Endometrial microvascular endothelial cells (primary cell): ENCODE data around the gene ABCC3. TPM values are rescaled to one million over a fixed set of nuclear protein-coding genes. Genes with fewer than 3 reads are reported as not detected.

Experiments used
- in situ Hi-C: cut with HindIII; loops from 2 replicates; pipeline ENCODE4 v1.10.0; 2017; ENCODE audit warnings: low sequenced_read_pairs, low pct_unique_long_range_greater_than_20kb; ENCODE audit errors: inconsistent ontology term
- total RNA-seq: library from RNA; depleted of rRNA; stranded (reverse); fragments of >200 nt; gene quantifications from one replicate; pipeline ENCODE4 v1.2.3, GENCODE V29; 2015; ENCODE audit errors: inconsistent ontology term

The ABCC3 gene
- total RNA-seq, 1 donor from 2014 or later = 34.9 TPM

- in situ Hi-C loops = no loop called here
These were observed 9.4 kb upstream of the ABCC3 start for GRCh38 chr17:50625032-50625871.

DNA sequence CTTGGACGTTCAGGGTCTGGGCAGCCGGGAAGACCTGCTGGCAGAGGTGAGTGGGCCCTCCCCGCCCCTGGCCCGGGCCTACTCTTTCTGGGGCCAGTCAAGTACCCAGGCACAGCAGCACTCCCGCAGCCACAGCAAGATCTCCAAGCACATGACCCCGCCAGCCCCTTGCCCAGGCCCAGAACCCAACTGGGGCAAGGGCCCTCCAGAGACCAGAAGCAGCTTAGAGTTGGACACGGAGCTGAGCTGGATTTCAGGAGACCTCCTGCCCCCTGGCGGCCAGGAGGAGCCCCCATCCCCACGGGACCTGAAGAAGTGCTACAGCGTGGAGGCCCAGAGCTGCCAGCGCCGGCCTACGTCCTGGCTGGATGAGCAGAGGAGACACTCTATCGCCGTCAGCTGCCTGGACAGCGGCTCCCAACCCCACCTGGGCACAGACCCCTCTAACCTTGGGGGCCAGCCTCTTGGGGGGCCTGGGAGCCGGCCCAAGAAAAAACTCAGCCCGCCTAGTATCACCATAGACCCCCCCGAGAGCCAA, 8.6 kb upstream of the ABCC3 start:
- in situ Hi-C loops = no loop called here

DNA sequence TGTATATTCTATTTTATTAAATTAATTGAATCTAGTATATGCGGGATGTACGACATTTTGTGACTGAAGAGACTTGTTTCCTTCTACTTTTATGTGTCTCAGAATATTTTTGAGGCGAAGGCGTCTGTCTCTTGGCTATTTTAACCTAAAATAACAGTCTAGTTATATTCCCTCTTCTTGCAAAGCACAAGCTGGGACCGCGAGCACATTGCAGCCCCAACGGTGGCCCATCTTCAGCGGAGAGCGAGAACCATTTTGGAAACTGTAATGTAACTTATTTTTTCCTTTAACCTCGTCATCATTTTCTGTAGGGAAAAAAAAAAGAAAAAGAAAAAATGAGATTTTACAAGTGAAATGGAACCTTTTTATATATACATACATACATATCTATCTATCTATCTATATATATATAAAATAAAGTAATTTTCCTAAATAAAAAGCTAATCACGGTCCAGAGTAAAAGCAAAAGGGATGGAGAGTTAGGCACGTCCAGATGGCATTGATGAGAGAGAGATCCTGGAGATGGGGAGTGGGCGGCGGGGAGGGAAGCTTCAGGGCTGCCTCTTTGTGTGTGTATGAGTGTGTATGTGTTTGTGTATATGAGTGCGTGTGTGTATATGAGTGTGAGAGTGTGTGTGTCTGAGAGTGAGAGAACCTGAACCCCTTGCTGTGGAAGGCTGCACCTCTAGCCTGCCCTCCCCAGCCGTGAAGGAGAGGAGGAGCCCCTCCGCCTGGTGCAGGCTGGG, 7.5 kb upstream of the ABCC3 start:
- in situ Hi-C loops = no loop called here

DNA sequence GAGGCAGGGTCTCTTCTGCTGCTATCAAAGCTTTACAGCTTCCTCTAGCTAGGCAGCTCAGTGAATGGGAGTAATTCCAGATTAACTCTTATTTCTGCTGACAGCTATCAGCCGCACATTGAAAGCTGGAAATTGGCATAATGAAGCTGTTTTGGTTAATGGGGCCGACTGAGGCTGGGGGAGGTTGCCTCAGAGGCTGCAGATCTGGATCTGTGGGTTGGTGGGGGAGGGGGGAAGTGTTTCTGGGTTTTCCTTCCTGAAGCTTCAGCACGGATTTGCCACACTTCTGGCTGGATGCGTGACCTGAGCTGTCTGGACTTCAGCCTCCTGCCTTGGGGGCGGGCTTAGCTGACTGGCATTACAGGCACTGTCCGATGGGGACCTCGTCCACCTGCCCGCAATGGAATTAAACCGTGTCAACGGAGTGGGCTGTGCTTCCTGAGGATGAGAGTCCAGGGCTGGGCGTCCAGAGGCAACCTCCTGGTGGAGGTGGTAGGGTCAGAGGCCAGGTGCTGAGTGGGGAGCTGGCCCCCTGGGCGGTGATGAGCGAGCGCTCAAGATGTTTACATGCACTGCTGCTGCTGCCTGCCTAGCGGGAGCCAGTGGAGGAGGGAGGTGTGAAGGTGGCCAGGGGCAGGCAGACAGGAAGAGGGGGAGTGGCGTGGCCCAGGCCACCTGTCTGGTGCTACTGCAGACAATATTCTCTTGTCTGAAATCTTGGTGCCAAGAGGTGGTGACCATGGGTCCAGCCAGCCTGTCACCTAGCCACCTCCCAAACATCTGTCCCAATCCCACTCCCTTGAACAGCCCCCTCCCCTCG, 6.7 kb upstream of the ABCC3 start:
- in situ Hi-C loops = no loop called here

DNA sequence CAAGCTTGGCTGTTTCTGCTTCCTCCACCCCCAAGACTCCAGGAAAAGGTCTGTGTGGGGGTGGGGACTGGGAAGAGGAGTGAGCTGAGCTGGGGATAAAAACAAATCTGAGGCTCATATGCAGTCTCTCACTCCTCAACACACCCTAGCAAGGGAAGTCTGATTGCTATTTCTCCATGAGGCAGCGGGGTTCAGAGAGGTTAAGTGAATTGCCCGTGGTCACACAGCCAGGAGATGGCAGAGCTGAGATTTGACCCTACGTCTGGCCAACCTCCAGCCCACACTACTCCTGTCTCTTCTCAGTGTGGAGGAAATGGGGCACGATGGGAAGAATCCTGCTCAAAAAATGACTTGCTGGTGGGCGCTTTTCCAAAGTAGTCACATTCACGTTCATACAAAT, 4.8 kb upstream of the ABCC3 start:
- in situ Hi-C loops = no loop called here

- in situ Hi-C loops = no loop called here
These were observed 4.0 kb upstream of the ABCC3 start for GRCh38 chr17:50630524-50631194.

GRCh38 chr17:50631195-50631907, 3.3 kb upstream of the ABCC3 start:
- in situ Hi-C loops = no loop called here

- in situ Hi-C loops = no loop called here
These were observed 2.6 kb upstream of the ABCC3 start for GRCh38 chr17:50631908-50632571.

DNA sequence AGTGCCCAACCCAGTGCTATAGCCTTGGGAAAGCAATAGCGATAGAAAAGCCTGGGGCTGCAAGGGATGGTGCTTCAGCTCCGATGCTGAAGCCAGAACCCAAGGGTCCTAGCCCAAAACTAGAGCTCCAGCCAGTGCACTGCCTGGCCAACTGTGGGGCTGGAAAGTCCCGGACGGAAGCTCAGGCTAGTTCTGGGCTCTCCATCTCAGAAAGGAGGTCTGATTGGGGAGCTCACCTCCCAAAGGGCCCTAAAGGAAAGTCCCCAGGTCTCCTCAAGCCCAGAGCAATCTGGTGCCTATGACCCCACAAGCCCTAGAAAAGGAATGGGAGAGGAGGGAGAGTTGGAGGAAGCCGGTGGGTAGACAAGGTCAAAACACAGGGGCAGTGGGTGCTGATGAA, 2.0 kb upstream of the ABCC3 start:
- in situ Hi-C loops = no loop called here

DNA sequence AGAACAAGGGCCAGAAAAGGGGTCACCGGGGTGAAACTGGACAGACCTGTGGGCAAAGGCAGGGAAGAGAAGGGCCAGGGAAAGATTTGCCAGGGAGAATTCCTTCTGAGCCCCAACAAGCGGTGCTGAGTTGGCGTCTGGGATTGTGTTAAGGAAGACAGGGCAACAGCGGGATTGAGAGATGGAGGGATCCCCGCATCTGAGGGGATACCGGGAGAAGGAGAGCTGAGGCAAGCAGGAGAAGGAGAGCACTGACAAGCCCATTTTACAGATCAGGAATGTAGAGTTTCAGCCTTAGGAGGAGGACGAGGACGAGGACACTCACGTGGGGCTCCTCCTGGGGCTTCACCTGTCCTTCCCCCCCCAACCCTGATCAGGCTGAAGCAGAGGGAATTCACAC, 998 bp upstream of the ABCC3 start:
- in situ Hi-C loops = no loop called here

DNA sequence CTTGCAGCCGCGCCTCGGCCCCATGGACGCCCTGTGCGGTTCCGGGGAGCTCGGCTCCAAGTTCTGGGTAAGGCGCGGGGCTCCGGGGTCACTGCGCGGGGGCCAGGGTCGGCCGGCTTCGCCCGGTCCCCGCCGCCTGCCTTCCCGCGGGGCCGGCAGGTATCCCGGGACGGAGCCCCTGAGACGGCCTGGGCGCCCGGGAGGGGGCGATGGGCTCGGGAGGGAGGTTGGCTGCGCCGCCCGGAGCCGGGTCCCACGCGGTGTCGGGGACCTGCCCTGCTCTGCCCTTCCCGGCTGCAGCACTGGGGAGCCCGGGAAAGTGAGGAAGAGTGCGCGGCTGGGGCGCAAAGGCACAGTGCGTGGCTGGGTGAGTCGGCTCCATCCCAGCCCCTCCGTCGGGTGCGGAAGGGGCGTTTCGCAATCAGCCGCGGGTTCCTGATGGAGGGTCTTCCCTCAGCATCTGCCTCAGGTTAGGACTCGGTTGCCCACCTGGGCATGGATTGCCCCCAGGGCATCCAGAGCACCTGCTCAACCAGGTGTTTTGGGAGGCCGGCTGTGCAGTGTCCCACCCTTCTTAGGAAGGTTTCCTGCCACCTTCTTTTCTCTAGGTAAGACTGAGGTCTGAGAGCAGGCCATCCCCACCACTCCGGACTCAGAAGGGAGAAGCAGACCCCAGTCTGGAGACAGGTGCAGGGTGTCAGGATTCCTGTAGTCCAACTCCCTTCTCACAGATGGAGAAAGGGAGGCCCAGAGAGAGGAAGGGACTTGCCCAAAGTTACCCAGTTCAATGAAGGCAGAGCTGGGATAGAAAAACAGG, 442 bp downstream of the ABCC3 start:
- in situ Hi-C loops = no loop called here

GRCh38 chr17:50635732-50635981, 976 bp downstream of the ABCC3 start:
- in situ Hi-C loops = no loop called here

DNA sequence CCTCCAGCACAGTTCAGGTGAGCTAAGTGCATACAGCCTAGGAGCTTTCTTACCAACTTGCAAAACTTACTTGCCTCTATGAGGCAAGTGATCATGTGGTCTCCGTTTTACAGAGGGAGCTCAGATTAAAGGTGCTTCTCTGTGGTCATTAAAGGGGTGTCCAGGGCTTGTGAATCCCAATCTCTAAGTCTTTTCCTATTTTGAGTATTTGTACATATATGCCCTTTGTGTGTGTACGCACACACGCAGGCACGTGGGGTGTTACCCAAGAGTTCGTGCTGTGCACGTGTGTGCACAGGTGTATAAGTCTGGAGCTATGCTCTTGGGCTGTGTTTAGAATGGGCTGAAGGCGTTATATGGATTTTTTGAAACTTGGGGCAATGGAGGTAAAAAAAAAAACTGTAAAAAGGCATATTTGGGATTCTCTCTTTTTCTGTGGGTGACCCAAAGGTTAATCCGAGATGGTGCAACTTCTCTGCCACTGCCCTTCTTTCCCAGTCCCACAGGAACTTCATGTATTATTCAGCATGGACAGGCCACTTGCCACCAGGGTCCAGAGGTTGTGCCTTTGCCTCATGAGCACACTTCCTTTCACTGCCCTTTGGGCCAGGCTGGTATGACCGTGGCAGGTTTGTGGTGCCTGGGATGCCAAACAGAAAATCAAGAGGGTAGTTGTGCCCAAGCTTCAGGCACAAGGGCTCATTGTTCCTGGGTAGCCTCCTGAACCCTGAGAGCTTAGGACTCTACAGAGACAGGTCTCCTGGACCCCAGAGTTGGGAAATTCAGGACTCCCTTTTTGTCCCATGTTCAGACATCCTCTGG, 1.5 kb downstream of the ABCC3 start:
- in situ Hi-C loops = no loop called here

DNA sequence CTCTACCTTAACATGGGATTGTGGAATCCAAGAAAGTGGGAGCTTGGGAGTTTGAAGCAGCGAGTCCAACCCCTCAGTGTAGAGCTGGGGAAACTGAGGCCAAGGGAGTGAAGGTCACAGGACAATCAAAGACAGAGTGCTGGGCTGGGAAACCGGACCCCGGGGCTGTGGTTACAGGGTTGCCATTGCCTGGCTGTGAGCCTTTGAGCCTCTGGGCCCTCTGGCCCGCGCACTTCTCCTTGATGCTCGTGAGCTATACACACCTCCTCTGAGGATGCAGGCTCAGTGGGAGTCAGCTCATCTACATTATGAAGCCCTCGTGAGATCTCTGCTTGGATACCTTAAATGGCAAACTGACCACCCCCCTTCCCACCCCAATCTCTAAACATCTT, 2.1 kb downstream of the ABCC3 start:
- in situ Hi-C loops = no loop called here

DNA sequence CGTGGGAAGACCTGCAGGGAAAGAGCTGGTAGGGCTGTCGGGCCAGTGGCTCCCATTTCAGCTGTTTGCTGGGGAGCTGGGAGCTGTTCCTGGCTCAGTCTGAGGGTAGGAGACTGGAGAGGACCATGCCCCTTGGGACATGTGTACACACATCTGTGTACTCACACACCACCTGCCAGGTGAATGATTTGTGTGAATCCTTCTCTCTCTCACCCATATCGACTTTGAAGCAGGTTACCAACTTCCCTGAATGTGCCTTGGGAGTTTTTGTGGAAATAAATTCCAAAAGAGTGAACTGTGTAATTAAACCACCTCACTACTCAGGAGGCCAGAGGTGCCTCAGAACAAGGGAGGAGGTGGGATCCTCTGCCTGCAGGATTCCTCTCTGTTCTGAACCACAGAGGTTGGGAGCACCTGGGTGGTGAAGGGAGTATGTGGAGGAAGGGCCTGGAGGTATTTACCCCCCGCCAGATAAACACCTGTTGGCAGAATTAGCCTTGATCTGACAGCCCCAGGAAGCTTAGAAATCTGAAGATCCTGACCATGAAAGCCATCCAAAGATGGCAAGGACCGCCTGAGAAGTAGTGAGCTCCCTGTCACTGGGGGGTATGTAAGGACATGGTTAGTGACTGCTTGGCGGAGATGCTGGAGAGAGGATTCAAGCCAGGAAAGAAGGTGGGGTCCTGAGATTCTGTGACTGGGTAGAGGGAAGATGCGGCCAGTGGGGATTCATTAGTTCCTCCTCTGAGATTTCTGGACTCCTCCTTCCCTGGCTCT, 3.3 kb downstream of the ABCC3 start:
- in situ Hi-C loops = no loop called here

- in situ Hi-C loops = no loop called here
These were observed 3.9 kb downstream of the ABCC3 start for GRCh38 chr17:50638606-50638965.
